Osteocyte (in vitro differentiated cells): ENCODE measurements around the gene KCNK18. TPM values are rescaled to one million over a fixed set of nuclear protein-coding genes. Genes with fewer than 3 reads are reported as not detected.
A peak's percentile ranks its signal among the peaks of the same experiment; 100 is the strongest.

Source experiments
- DNase-seq: peaks from one replicate; pipeline ENCODE4 v3.0.0; 2021; ENCODE audit warnings: mixed read lengths; ENCODE audit not compliant: unreplicated experiment; ENCODE audit errors: extremely low spot score
- H3K27ac Mint-ChIP-seq: one replicate; pipeline ENCODE4 v1.8.0; 2021; ENCODE audit warnings: mild to moderate bottlenecking, mixed read lengths; ENCODE audit not compliant: unreplicated experiment
- H3K27me3 Mint-ChIP-seq: one replicate; pipeline ENCODE4 v1.8.0; 2021; ENCODE audit warnings: mixed read lengths; ENCODE audit not compliant: unreplicated experiment
- H3K36me3 Mint-ChIP-seq: one replicate; pipeline ENCODE4 v1.8.0; 2021; ENCODE audit warnings: mixed read lengths; ENCODE audit not compliant: unreplicated experiment
- H3K4me1 Mint-ChIP-seq: one replicate; pipeline ENCODE4 v1.8.0; 2021; ENCODE audit warnings: mixed read lengths; ENCODE audit not compliant: unreplicated experiment
- H3K4me3 Mint-ChIP-seq: one replicate; pipeline ENCODE4 v1.8.0; 2021; ENCODE audit warnings: mild to moderate bottlenecking, moderate library complexity, mixed read lengths; ENCODE audit not compliant: unreplicated experiment
- H3K9me3 Mint-ChIP-seq: one replicate; pipeline ENCODE4 v1.8.0; 2021; ENCODE audit warnings: mixed read lengths; ENCODE audit not compliant: unreplicated experiment
- CTCF ChIP-seq: fragments of 200-600 bp; sonication (generic); IDR thresholded peaks from 2 replicates; pipeline ENCODE4 v1.5.0; 2021; ENCODE audit warnings: antibody characterized with exemption, mild to moderate bottlenecking, moderate library complexity
- total RNA-seq: library from RNA; stranded (reverse); gene quantifications from 2 replicates; pipeline ENCODE4 v1.2.1, GENCODE V29; 2021

Gene KCNK18
- total RNA-seq, 1 donor from 2014 or later, result not detected

GRCh38 chr10:117167346-117167788, 29.9 kb upstream of the KCNK18 start:
- no peak for TF ChIP-seq CTCF
- Mint-ChIP-seq H3K27me3 (peaks cover 82% of the 10 kb centered on the region), H3K27ac (no peak overlapping the region), H3K4me3 (no peak overlapping the region), H3K36me3 (no peaks in the 10 kb centered on the region), H3K4me1 (peaks cover 27% of the 10 kb centered on the region), H3K9me3 (no peaks in the 10 kb centered on the region)
- DNase-seq, result no peak

- peak overlapping the region; percentile 55 for H3K4me3 Mint-ChIP-seq
- peak; percentile 96 for TF ChIP-seq CTCF
- H3K27me3 Mint-ChIP-seq, result peaks cover 83% of the 10 kb centered on the region
- no peak for DNase-seq
- H3K27ac Mint-ChIP-seq, result no peak overlapping the region
- H3K4me1 Mint-ChIP-seq, result peaks cover 23% of the 10 kb centered on the region
- no peaks in the 10 kb centered on the region for H3K36me3 Mint-ChIP-seq
- no peaks in the 10 kb centered on the region for H3K9me3 Mint-ChIP-seq
Measured at GRCh38 chr10:117167789-117168674, 29.3 kb upstream of the KCNK18 start.

- no peak for TF ChIP-seq CTCF
- no peak overlapping the region for H3K4me3 Mint-ChIP-seq
- no peak for DNase-seq
- H3K36me3 Mint-ChIP-seq, result no peaks in the 10 kb centered on the region
- H3K4me1 Mint-ChIP-seq, result peaks cover 21% of the 10 kb centered on the region
- peaks cover 87% of the 10 kb centered on the region for H3K27me3 Mint-ChIP-seq
- no peak overlapping the region for H3K27ac Mint-ChIP-seq
- no peaks in the 10 kb centered on the region for H3K9me3 Mint-ChIP-seq
Measured at GRCh38 chr10:117168729-117169128, 28.6 kb upstream of the KCNK18 start.

- Mint-ChIP-seq H3K4me1 (peaks cover 17% of the 10 kb centered on the region), H3K27me3 (peaks cover 82% of the 10 kb centered on the region), H3K27ac (no peak overlapping the region), H3K4me3 (no peak overlapping the region), H3K9me3 (no peaks in the 10 kb centered on the region), H3K36me3 (no peaks in the 10 kb centered on the region)
- no peak for TF ChIP-seq CTCF
- DNase-seq, result no peak
Measured at GRCh38 chr10:117169480-117169879, 27.8 kb upstream of the KCNK18 start.

GRCh38 chr10:117170244-117170643, 27.0 kb upstream of the KCNK18 start:
- TF ChIP-seq CTCF, result no peak
- H3K4me3 Mint-ChIP-seq, result no peak overlapping the region
- H3K27ac Mint-ChIP-seq, result no peak overlapping the region
- no peaks in the 10 kb centered on the region for H3K9me3 Mint-ChIP-seq
- peaks cover 17% of the 10 kb centered on the region for H3K4me1 Mint-ChIP-seq
- H3K27me3 Mint-ChIP-seq, result peaks cover 80% of the 10 kb centered on the region
- DNase-seq, result no peak
- no peaks in the 10 kb centered on the region for H3K36me3 Mint-ChIP-seq
